ENCODE results near the gene DNAJC13. TPM values are rescaled to one million over a fixed set of nuclear protein-coding genes. Genes with fewer than 3 reads are reported as not detected.

DNAJC13 gene
- total RNA-seq, 1 experiment from 2014 or later: 18.1 TPM

- H4K20me1 ChIP-seq (ENCODE audit: control insufficient read depth, insufficient read depth, insufficient read length): no peaks in the 10 kb centered on the region
- H2BK15ac ChIP-seq (ENCODE audit: low read depth, low read length): no peak overlapping the region
- H3K9me3 ChIP-seq (ENCODE audit: control insufficient read depth, low read depth, low read length): no peaks in the 10 kb centered on the region
- Mint-ChIP-seq H3K36me3 (ENCODE audit: insufficient read depth in 1 of 3, low read depth in 3 of 3) (peaks cover 11 to 48% (median 38%) of the 10 kb centered on the region in 3 experiments; a peak in 6 of 7 replicates), H3K9me3 (no peaks in the 10 kb centered on the region), H3K4me1 (no peaks in the 10 kb centered on the region), H3K27ac (no peak overlapping the region), H3K27me3 (ENCODE audit: low read depth) (no peaks in the 10 kb centered on the region), H3K4me3 (no peak overlapping the region)
- H3K9ac ChIP-seq (ENCODE audit: extremely low read depth, insufficient read length, low read length): no peak overlapping the region
- no peak overlapping the region for H4K8ac ChIP-seq (replicated peaks; ENCODE audit: insufficient read length, low read depth, low read length)
- no peak overlapping the region for H4K91ac ChIP-seq (ENCODE audit: insufficient read length, low read depth, low read length)
- no peaks in the 10 kb centered on the region for H3K27me3 ChIP-seq (ENCODE audit: insufficient read depth, low read length)
- no peak overlapping the region for H3K4ac ChIP-seq (ENCODE audit: low read depth, low read length)
- no peak overlapping the region for H3T11ph ChIP-seq (ENCODE audit: low read length)
- H3K4me2 ChIP-seq (ENCODE audit: insufficient read depth, insufficient read length, low read length): no peak overlapping the region
- H2AK5ac ChIP-seq (ENCODE audit: insufficient read length, low read length): no peak overlapping the region
- H3K56ac ChIP-seq (ENCODE audit: insufficient read length, low read depth, low read length): no peak overlapping the region
- WGBS (ENCODE audit: extremely low coverage, insufficient read length, low lambda C conversion rate): no CpG with 5 or more reads among the region's 5 CpGs
- TF ChIP-seq, protein P1, sequence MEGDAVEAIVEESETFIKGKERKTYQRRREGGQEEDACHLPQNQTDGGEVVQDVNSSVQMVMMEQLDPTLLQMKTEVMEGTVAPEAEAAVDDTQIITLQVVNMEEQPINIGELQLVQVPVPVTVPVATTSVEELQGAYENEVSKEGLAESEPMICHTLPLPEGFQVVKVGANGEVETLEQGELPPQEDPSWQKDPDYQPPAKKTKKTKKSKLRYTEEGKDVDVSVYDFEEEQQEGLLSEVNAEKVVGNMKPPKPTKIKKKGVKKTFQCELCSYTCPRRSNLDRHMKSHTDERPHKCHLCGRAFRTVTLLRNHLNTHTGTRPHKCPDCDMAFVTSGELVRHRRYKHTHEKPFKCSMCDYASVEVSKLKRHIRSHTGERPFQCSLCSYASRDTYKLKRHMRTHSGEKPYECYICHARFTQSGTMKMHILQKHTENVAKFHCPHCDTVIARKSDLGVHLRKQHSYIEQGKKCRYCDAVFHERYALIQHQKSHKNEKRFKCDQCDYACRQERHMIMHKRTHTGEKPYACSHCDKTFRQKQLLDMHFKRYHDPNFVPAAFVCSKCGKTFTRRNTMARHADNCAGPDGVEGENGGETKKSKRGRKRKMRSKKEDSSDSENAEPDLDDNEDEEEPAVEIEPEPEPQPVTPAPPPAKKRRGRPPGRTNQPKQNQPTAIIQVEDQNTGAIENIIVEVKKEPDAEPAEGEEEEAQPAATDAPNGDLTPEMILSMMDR (conservative IDR thresholded peaks at IDR 0.05): no peak
- no peak overlapping the region for H2BK5ac ChIP-seq (ENCODE audit: insufficient read length, low read length)
- no peak overlapping the region for H2BK12ac ChIP-seq (ENCODE audit: insufficient read length, low read depth, low read length)
- no peak overlapping the region for H2AFZ ChIP-seq (ENCODE audit: low read length)
- H3K4me1 ChIP-seq (ENCODE audit: insufficient read depth, low read length): no peaks in the 10 kb centered on the region
- DNase-seq: no peak
- H3K23me2 ChIP-seq (ENCODE audit: insufficient read length, low read depth, low read length, poor library complexity, severe bottlenecking): no peaks in the 10 kb centered on the region
- H2BK20ac ChIP-seq (ENCODE audit: low read depth, low read length, poor library complexity, severe bottlenecking): no peak overlapping the region
- H3K79me1 ChIP-seq (ENCODE audit: insufficient read depth, low read depth, low read length, poor library complexity, severe bottlenecking): no peaks in the 10 kb centered on the region
- H3K27ac ChIP-seq (ENCODE audit: insufficient read length, low read depth, low read length): no peak overlapping the region
- no peak overlapping the region for H3K14ac ChIP-seq (ENCODE audit: insufficient read depth, low read length)
- no peaks in the 10 kb centered on the region for H3K79me2 ChIP-seq (ENCODE audit: insufficient read depth, low read length)
- no peak overlapping the region for H4K5ac ChIP-seq (ENCODE audit: insufficient read length, low read depth, low read length)
- no peak overlapping the region for H2BK120ac ChIP-seq (ENCODE audit: low read depth, low read length, poor library complexity, severe bottlenecking)
- no peak overlapping the region for H3K18ac ChIP-seq (ENCODE audit: insufficient read length, low read depth, low read length)
- no peak overlapping the region for H3K23ac ChIP-seq (ENCODE audit: insufficient read length, low read depth, low read length)
These were observed 95.8 kb downstream of the DNAJC13 start for GRCh38 chr3:132513057-132513456.
